Activated T-helper 9 cell treated with anti-CD3 and anti-CD28 coated beads, Interleukin-2, amount 50 U/mL, for 16 hours (primary cell): ENCODE data around the gene CALML3.

Source experiments
- DNase-seq: peaks from one replicate; pipeline ENCODE4 v3.0.0-alpha.2; 2020; ENCODE audit warnings: low read depth

The CALML3 gene

GRCh38 chr10:5506751-5507648, 17.8 kb upstream of the CALML3 start:
- DNase-seq: no peak

- DNase-seq: no peak
Measured at GRCh38 chr10:5507649-5508131, 17.1 kb upstream of the CALML3 start.

GRCh38 chr10:5508161-5508604, 16.6 kb upstream of the CALML3 start:
- no peak for DNase-seq

- no peak for DNase-seq
Measured at GRCh38 chr10:5508786-5509185, 16.0 kb upstream of the CALML3 start.

GRCh38 chr10:5509236-5509635, 15.5 kb upstream of the CALML3 start:
- DNase-seq: no peak

- no peak for DNase-seq
Measured at GRCh38 chr10:5509691-5510090, 15.1 kb upstream of the CALML3 start.

GRCh38 chr10:5510281-5511072, 14.3 kb upstream of the CALML3 start:
- DNase-seq: no peak

GRCh38 chr10:5511231-5511884, 13.4 kb upstream of the CALML3 start:
- no peak for DNase-seq

GRCh38 chr10:5511885-5512280, 12.9 kb upstream of the CALML3 start:
- no peak for DNase-seq

- no peak for DNase-seq
Measured at GRCh38 chr10:5512331-5512730, 12.4 kb upstream of the CALML3 start.

GRCh38 chr10:5512881-5513612, 11.7 kb upstream of the CALML3 start:
- no peak for DNase-seq

GRCh38 chr10:5514226-5514850, 10.4 kb upstream of the CALML3 start:
- DNase-seq: no peak

- DNase-seq: no peak
Measured at GRCh38 chr10:5515948-5516761, 8.6 kb upstream of the CALML3 start.

GRCh38 chr10:5517546-5517945, 7.2 kb upstream of the CALML3 start:
- DNase-seq: no peak

GRCh38 chr10:5518143-5518542, 6.6 kb upstream of the CALML3 start:
- no peak for DNase-seq

- DNase-seq: no peak
Measured at GRCh38 chr10:5519054-5519453, 5.7 kb upstream of the CALML3 start.

- DNase-seq: no peak
Measured at GRCh38 chr10:5522913-5523560, 1.7 kb upstream of the CALML3 start.

GRCh38 chr10:5523796-5524574, 776 bp upstream of the CALML3 start:
- no peak for DNase-seq
